Transverse colon (tissue), 4 donors: ENCODE results near the gene ANK3. TPM values are rescaled to one million over a fixed set of nuclear protein-coding genes. Genes with fewer than 3 reads are reported as not detected.

Source experiments
- DNase-seq: peaks from one replicate; pipeline ENCODE4 v3.0.0-alpha.2; 2019
- H3K27ac ChIP-seq, 4 donors: fragments of 200-600 bp; sonication (generic); 2 replicates each; pipeline ENCODE4 v1.5.1; 2016 to 2018; ENCODE audit warnings: inconsistent platforms in 4 of 4
- H3K27me3 ChIP-seq: fragments of 200-600 bp; sonication (generic); 2 replicates; pipeline ENCODE4 v1.5.1; 2017; ENCODE audit warnings: inconsistent platforms
- H3K36me3 ChIP-seq, 4 donors: fragments of 200-600 bp; sonication (generic); 2 replicates each; pipeline ENCODE4 v1.5.1; 2017 to 2019; ENCODE audit warnings: inconsistent platforms in 4 of 4
- H3K4me1 ChIP-seq, 4 donors: fragments of 200-600 bp; sonication (generic); 2 replicates each; pipeline ENCODE4 v1.5.1; 2017 to 2020; ENCODE audit warnings: inconsistent platforms in 4 of 4
- H3K4me3 ChIP-seq, 4 donors: fragments of 200-600 bp; sonication (generic); 1 replicate in 1 of 4; 2 replicates in 3 of 4; pipeline versions ENCODE4 v1.5.1 to v1.6.1; 2017 to 2019; ENCODE audit warnings: inconsistent platforms in 4 of 4
- H3K9me3 ChIP-seq, 2 donors: fragments of 200-600 bp; sonication (generic); 2 replicates each; pipeline ENCODE4 v1.5.1; 2017 to 2019; ENCODE audit warnings: inconsistent platforms in 2 of 2
- CTCF ChIP-seq, 5 experiments: fragments of 200-600 bp in 3 of 5; fragments of 450-650 bp in 2 of 5; sonication (generic) in 3 of 5; IDR thresholded peaks; 1 replicate in 2 of 5; 2 replicates in 3 of 5; pipeline ENCODE4 v1.5.1; 2016 to 2017; ENCODE audit warnings: antibody characterized with exemption in 5 of 5, inconsistent platforms in 3 of 5, mild to moderate bottlenecking in 2 of 5, moderate library complexity in 1 of 5
- EP300 ChIP-seq: sonication (generic); formaldehyde crosslinking; IDR thresholded peaks from one replicate; pipeline ENCODE4 v1.6.1; 2017; ENCODE audit warnings: antibody characterized with exemption, low read depth
- POLR2A ChIP-seq: fragments of 450-650 bp; IDR thresholded peaks from one replicate; pipeline ENCODE4 v1.6.1; 2016; ENCODE audit warnings: antibody characterized with exemption, mild to moderate bottlenecking, moderate library complexity
- POLR2AphosphoS5 ChIP-seq, 3 donors: sonication (generic); formaldehyde crosslinking; IDR thresholded peaks; one replicate each; pipeline ENCODE4 v1.6.1; 2016; ENCODE audit warnings: antibody characterized with exemption in 3 of 3
- WGBS, 2 donors: methylation state at CpG; one replicate each; pipeline ENCODE4 v1.1.5; 2018; ENCODE audit warnings: low coverage in 1 of 2; 5-methylcytosine and 5-hydroxymethylcytosine counted together
- in situ Hi-C, 4 donors: fragments of 200-750 bp; cut with MboI; loops; one replicate each; pipeline versions ENCODE4 v1.15.0 to v1.15.1; 2017; ENCODE audit warnings: low sequenced_read_pairs in 3 of 4, low pct_ligation_motif_present in 1 of 4, low pct_unique_long_range_greater_than_20kb in 1 of 4
- intact Hi-C: fragments of 100-400 bp; cut with DNase I; formaldehyde crosslinking; loops from one replicate; pipeline ENCODE4 v1.15.1; 2023; ENCODE audit warnings: low total_unique reads
- total RNA-seq, 4 donors: library from RNA; depleted of rRNA; stranded (reverse); fragments of >200 nt; gene quantifications; one replicate each; pipeline ENCODE4 v1.1.0, GENCODE V29; 2016

Gene ANK3
- total RNA-seq, 4 donors from 2014 or later = 41.2 to 230 (median 172) TPM

GRCh38 chr10:60114765-60115586, 274.7 kb downstream of the ANK3 start:
- peaks cover 0 to 11% (median 4%) of the 10 kb centered on the region in 4 donors for H3K4me1 ChIP-seq
- no peaks in the 10 kb centered on the region for H3K27me3 ChIP-seq
- TF ChIP-seq EP300 (no peak), POLR2A (no peak), CTCF (IDR thresholded peaks at IDR 0.05) (peak; percentile 52 to 60 (median 58)), POLR2AphosphoS5 (IDR thresholded peaks at IDR 0.05) (no peak)
- WGBS, 2 donors = 45 to 57% methylated on average over 6 of the region's 6 CpGs
- H3K9me3 ChIP-seq = no peaks in the 10 kb centered on the region
- no peaks in the 10 kb centered on the region for H3K36me3 ChIP-seq
- no peak overlapping the region for H3K4me3 ChIP-seq
- H3K27ac ChIP-seq = no peak overlapping the region
- in situ Hi-C loops (loop anchor here in 2 of 4 donors (10.0 to 25.0 kb wide), 2 partner anchors 90 to 97 kb away; no protein-coding TSS in a partner anchor), intact Hi-C loops (loop anchor here (5.0 to 10.0 kb wide), 2 partner anchors 92 to 320 kb away; no protein-coding TSS in a partner anchor)
- no peak for DNase-seq

GRCh38 chr10:60110739-60111138, 278.9 kb downstream of the ANK3 start:
- intact Hi-C loops (loop anchor here (10.0 kb wide), 1 partner anchor 324 kb away; no protein-coding TSS in a partner anchor), in situ Hi-C loops (loop anchor here in 2 of 4 donors (10.0 to 25.0 kb wide), 2 partner anchors 94 to 102 kb away; no protein-coding TSS in a partner anchor)
- H3K36me3 ChIP-seq = no peaks in the 10 kb centered on the region
- no peaks in the 10 kb centered on the region for H3K9me3 ChIP-seq
- H3K27me3 ChIP-seq = no peaks in the 10 kb centered on the region
- 88 to 91% methylated on average over 6 of the region's 6 CpGs for WGBS, 2 donors
- no peak overlapping the region for H3K27ac ChIP-seq
- TF ChIP-seq POLR2A (no peak), CTCF (IDR thresholded peaks at IDR 0.05) (no peak), POLR2AphosphoS5 (IDR thresholded peaks at IDR 0.05) (no peak), EP300 (no peak)
- no peak overlapping the region for H3K4me3 ChIP-seq
- H3K4me1 ChIP-seq = peaks cover 0 to 11% (median 4%) of the 10 kb centered on the region in 4 donors
- DNase-seq = no peak

GRCh38 chr10:60107308-60107976, 282.2 kb downstream of the ANK3 start:
- 87 to 90% methylated on average over 5 of the region's 5 CpGs for WGBS, 2 donors
- Histone ChIP-seq H3K36me3 (no peaks in the 10 kb centered on the region), H3K4me1 (no peaks in the 10 kb centered on the region), H3K4me3 (no peak overlapping the region), H3K27me3 (no peaks in the 10 kb centered on the region), H3K27ac (no peak overlapping the region), H3K9me3 (no peaks in the 10 kb centered on the region)
- no peak for DNase-seq
- intact Hi-C loops (no loop called here), in situ Hi-C loops (loop anchor here in 2 of 4 donors (10.0 to 25.0 kb wide), 2 partner anchors 105 to 327 kb away; no protein-coding TSS in a partner anchor)
- TF ChIP-seq CTCF (IDR thresholded peaks at IDR 0.05) (no peak), POLR2A (no peak), EP300 (no peak), POLR2AphosphoS5 (IDR thresholded peaks at IDR 0.05) (no peak)

- TF ChIP-seq EP300 (no peak), POLR2AphosphoS5 (IDR thresholded peaks at IDR 0.05) (no peak), CTCF (IDR thresholded peaks at IDR 0.05) (no peak), POLR2A (no peak)
- Histone ChIP-seq H3K36me3 (no peaks in the 10 kb centered on the region), H3K27me3 (no peaks in the 10 kb centered on the region), H3K27ac (no peak overlapping the region), H3K9me3 (no peaks in the 10 kb centered on the region), H3K4me1 (no peaks in the 10 kb centered on the region), H3K4me3 (no peak overlapping the region)
- no peak for DNase-seq
- intact Hi-C loops = no loop called here
- in situ Hi-C loops = loop anchor here in 2 of 4 donors (10.0 to 25.0 kb wide), 2 partner anchors 107 to 330 kb away; no protein-coding TSS in a partner anchor
Measured at GRCh38 chr10:60105295-60105695, 284.4 kb downstream of the ANK3 start.
